ENCODE results near the gene FCN1.

The FCN1 gene

DNA sequence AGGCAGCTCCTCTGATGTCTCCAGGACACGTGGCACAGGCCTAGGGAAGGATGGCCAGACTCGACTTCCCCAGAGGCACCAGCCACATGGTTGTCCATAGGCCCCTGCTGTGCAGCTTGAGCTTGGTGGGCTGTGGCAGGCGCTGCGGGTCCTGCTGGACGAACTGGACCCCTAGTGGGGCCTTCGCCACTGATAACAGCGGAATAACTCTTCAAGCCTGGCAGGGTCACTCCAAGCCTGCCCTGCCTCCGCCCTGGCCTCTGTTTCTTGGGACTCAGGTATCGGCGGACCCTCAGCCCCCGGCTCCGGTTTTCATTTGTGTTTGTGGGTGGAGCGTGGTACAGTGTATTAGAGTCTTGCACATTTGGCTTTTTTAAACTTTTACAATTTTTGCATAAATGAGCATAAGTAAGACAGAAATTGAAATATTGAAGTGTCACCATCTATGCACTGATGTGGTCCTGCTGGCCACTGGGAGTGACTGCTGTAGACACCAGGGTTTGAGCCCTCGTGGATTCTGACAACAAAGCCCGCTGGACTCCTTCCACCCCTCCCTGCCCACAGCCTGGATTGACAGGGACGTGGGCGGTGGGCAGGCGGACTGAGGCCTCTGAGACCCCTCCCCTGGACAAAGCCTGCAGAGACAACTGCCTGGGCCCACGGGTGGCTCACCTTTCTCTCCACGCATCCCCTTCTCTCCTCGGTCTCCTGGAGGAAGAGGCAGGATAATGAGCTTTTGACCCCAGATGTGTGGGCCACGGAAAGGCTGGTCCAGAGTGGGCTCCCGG, 3.8 kb downstream of the FCN1 start:
- no peak for DNase-seq (ENCODE audit: low read depth in 2 of 2)

DNA sequence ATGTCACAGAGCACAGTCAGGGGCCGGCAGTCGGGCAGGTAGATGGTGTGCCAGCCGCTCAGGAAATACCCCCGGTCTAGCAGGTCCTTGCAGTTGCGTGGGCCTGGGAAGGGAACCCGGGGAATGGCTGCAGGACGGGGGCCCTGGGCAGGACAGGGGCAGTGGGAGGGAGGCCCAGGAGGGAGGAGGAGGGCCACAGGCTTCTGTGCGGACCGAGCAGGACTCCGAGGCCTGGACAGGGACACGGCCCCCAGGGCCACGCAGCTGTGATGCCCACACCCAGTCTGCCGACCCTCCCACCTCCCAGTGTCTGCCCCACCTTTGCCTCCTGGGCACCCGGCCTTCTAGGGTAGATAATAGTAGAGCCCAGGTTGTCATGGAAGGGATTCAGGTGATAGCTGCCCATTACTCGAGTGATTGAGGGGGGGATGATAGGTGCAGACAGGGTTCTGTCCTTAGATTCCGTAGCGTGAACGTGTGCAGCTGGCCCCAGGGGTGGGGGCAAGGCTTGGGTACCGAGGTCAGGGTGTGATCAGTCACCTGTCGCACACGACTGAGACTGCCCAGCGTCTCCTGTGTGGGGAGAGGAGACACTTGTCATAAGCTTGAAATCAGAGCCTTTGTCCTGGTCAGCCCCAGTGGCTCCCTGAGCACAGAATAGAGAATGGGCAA, 4.5 kb downstream of the FCN1 start:
- DNase-seq (ENCODE audit: low read depth in 2 of 2), result no peak

DNA sequence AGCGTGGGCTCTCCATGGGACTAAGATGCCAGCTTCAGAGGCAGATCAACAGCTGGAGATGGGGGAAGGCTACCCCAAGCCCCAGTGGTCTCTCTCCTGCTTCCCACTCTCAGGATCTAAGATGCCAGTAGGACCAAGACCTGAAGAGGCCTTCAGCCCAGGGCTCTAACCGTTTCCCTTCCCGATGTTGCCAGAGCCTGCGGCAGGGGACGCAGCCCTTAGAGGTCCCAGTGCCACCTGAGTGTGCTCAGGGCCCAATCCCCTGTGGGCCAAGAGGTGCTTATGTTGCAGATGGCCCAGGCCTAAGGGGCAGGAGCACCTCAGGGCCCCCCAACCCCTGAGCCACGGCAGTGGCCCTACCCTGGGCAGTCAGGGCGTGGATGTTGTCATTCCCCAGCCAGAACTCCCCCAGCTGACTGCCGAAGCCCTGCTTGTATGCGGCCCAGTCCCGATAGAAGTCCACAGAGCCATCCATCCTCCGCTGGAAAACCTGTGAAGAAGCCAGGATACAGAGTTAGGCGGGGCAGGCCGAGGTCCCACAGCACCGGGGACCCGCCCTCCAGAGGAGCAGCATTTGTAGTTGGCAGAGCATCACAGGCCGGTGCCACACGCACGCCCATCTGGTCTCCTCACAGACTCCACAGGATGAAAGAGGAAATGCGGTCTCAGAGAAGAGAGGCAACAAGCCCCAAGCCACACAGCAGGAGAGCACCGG, 5.4 kb downstream of the FCN1 start:
- DNase-seq (ENCODE audit: low read depth in 2 of 2), result no peak

- DNase-seq (ENCODE audit: low read depth in 2 of 2), result no peak
These were observed 7.9 kb downstream of the FCN1 start for GRCh38 chr9:134909511-134910481.

DNA sequence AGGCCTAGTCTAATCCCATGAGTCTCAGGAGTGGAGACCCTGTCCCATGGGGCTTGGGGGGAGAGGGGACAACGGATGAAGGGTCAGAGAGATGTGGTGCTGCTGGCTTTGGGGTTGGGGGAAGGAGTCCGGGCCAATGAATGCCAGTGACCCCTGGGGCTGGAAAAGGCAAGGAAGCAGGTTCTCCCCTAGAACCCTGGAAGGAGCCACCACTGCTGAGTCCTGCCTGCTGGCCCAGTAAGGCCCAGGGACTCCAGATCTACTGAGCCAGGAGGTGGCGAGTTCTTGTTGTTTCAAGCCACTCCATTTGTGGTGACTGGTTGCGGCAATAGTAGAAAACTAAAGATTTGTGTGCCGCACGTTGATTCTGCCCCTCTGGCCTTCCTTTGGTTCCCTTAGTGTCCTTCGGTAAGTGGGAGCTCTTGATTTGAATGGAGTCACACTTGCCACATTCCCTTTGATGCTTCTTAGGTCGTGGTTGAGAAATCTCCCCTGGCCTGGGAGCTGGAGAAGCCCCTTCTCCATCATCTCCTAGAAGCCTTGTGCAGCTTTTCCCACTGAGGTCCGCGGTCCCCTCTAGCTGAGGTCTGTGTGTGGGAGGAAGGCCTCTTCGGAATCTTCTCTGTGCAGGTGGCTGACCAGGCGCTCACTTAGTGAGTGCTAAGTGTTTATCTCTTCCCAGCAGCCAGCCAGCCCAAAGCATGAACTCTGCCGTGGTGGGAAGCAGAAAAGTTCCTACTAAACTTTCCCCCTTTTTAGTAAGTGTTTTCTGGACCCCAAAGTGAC, 9.0 kb downstream of the FCN1 start:
- DNase-seq (ENCODE audit: low read depth in 2 of 2), result no peak

GRCh38 chr9:134902936-134903335, 14.8 kb downstream of the FCN1 start:
- DNase-seq (ENCODE audit: low read depth in 2 of 2), result no peak

GRCh38 chr9:134899818-134900217, 17.9 kb downstream of the FCN1 start:
- no peak for DNase-seq (ENCODE audit: low read depth in 2 of 2)

GRCh38 chr9:134899168-134899567, 18.5 kb downstream of the FCN1 start:
- no peak for DNase-seq (ENCODE audit: low read depth in 2 of 2)

- no peak for DNase-seq (ENCODE audit: low read depth in 2 of 2)
These were observed 19.4 kb downstream of the FCN1 start for GRCh38 chr9:134898319-134898718.

DNA sequence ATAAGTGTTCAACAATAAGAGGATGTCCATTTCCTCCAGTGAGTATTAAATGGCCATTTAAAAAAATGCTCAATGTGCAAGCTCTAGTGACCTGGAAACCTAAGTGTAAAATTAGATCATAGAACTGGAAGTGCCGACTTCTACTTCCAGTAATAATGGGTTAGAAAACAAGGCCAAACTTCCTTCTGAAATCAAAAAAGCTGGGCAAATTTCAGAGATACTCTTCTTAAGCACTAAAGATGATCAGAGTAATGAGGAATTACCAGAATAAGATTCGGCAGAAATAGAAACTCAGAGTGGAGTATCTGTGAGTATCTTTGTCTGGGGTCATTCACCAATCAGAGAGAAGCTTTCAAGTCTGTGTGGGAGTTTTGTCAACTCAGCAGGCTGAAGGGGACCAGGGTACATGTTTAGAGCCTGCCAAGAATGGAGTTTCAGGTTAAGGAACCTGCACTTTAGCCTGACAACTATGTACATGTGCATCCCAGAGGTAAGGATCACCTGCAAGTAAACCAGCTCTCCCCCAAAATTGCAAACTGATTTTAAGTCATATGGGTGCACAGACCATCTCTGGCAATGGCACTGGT, 20.0 kb downstream of the FCN1 start:
- DNase-seq (ENCODE audit: low read depth in 2 of 2), result no peak

DNA sequence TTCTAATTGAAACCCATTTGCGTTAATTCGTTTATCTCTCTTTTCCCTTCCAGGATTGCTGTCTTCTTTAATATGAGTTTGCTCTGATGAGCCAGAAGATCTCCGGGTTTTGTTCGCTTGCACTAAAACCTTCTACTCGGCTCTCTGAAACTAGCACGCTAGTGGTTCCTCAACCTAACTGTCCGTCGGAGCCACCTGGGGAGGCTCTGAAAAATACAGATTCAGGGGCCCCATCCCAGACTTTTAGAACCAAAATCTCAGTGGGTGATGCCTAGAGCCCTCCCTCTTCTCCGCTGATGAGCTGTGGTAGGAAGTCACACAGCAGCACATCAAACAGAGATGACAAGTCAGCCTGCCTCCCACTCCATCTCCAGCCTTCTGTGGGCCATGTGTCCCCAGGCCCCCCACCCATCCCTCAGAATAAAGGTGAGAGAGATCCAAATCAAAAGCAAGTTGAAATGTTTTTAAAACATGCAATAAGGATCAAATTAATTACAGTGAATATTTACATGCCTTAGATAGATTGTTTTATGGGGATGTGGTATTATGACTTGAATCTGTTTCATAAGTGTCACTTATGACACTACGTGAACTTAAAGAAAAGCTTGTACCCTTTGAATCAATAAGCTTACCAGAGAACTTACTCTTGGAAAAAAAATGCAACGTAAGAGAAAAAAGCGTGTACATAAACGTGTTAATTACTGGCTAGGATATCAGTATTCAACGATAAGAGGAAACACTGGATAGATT, 20.7 kb downstream of the FCN1 start:
- no peak for DNase-seq (ENCODE audit: low read depth in 2 of 2)

DNA sequence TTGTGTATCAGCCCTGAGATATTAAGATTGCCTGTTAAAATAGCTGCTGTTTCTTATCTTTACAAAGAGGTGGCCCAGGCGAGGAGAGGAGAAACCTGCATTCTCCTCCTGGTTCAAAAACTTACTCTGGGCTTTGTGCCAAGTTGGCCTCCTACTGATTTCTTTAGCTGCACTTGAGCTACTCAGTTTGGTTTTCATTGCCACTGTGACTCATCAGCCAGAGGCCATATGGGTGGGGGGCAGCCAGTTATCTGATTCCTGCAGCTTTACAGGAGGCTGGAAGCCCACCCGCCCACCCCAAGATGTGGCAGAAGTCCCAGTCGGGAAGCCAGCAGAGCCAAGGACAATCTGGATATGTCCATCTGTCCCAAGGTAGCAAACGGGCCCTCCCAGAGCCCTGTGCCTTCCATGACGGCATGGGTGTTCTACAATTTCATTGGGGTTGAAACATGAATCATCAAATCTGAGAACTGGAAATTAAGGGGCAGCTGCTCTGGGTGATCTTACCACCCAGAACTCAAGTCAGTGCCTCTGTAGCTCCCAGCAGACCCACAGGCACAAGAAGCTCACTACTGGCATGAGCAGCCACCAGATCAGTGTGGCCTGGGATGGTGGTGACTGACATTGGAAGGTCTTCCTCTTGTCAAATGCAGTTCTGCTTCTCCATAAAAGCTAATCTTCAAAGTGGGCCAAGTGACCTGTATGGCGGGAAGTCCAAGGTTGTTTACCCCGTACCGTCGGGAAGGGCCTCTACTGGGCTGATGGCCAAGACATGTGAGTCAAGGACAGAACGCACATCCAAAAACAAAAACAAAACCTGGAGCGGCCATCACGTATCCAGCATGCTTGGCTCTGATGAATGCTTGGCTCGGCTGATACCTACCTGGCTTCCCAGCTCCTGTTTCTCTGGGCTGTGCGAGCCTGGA, 21.5 kb downstream of the FCN1 start:
- DNase-seq (ENCODE audit: low read depth in 2 of 2), result no peak

DNA sequence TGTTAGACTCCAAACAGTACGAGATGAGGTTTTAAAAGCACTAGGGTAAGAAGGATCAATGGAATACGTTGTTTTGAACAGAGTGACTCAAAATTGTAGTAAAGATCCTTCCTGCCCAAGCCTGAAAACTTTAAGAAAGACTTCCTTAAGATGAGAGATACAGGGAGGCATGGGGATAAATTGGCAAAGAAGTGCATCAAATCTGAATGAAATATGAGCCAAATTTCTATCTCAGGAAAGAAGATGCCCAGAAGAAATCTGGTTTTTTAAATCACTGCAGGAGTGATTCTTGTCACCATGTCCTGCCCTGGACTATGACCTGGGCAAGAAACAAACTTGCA, 22.2 kb downstream of the FCN1 start:
- no peak for DNase-seq (ENCODE audit: low read depth in 2 of 2)

- DNase-seq (ENCODE audit: low read depth in 2 of 2), result no peak
These were observed 22.6 kb downstream of the FCN1 start for GRCh38 chr9:134895097-134895496.

DNA sequence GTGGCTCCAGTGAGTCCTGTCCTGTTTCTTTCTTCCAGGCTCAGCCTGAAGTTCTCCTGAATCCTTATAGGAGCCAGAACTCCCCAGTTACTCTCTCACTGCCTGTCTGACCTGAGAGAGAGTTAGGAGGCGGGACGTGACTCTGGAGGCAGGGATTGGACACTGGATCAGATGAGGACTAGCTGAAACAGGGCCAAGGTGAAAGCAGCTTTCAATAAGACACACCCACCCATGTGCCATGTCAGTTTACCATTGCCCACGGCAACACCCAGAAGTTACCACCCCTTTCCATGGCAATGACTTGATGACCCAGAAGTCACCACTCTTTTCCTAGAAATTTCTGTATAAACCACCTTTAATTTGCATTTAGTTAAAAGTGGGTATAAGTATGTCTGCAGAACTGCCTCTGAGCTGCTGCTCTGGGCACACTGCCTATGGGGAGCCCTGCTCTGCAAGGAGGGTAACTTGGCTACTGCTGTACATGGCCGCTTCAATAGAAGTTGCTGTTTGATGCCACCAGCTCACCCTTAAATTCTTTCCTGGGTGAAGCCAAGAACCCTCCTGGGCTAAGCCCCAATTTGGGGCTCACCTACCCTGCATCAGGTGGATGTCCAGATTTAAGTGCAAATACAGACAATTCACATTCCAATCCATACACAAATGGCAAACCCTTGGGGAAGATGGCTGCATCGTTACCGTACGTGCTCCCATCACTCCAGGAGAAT, 23.4 kb downstream of the FCN1 start:
- DNase-seq (ENCODE audit: low read depth in 2 of 2), result no peak

DNA sequence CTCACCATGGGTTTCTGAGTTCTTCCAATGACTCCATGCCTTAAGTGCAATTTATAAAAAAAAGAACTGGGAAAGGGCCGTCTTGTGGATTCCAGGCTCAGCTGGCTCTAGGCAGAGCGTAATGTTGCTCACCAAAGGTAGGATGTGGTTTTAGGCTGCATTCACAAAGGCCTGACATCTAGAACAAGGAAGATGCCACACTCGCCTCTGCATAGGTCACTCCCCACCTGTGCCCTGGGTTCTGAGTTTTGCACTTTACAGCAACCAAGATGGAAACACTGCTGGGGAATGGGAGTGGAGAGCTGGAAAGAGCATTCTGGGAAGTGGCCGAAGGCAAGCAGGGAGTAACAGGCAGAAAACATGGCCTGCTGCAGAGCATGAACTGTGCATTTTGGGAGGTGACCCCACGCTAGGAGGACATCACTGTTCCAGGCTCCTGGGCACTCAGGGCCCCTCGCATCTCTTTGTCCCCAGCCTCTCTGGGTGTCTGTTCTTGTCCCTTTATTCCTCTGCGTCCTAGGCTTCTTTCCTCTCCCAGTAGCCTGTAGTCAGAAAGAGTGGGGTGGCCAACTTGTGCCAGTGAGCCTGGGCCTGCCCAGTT, 24.8 kb downstream of the FCN1 start:
- no peak for DNase-seq (ENCODE audit: low read depth in 2 of 2)

DNA sequence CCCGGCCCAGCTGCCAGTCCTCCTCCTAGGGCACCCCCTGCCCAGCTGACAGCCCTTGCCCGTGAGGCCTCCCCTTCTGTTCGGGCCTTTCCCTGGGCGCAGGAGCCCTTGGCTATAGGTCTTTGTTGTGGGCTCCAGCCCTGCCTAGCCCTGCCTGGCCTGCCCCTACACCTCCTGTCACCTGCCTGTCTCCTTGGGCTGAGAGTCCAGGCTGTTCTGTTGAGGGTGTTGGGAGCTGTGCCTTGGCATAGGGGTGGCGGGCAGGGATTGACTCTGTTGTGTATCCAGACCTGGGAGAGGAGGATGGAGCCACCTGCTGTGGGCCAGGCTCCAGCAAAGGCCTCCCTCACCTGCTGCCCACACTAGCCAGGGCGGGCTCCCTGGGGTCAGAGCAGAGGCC, 25.5 kb downstream of the FCN1 start:
- DNase-seq (ENCODE audit: low read depth in 2 of 2), result no peak

DNA sequence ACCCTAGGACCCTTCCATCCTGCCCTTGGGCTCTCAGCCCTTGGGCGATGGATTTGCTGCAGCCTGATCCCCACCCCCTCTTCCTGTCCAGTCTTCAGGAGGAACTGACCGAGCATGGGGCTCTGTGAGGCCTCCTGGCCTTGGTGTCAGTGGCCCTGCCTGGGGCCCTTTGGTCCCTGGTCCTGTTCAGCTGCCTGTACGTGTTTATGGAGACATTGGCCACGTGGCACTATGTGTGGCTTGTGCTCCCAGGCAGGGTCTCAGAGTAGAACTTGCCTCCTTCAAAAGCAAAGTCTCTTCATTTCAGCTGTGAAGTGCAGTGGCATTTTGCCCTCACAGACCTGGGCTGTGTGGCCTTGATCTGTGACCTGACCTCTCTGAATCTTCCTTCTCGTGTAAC, 26.0 kb downstream of the FCN1 start:
- no peak for DNase-seq (ENCODE audit: low read depth in 2 of 2)

Data from activated CD8-positive, alpha-beta memory T cell treated with anti-CD3 and anti-CD28 coated beads for 4 hours (primary cell).